Activated naive CD8-positive, alpha-beta T cell treated with anti-CD3 and anti-CD28 coated beads, Interleukin-2, amount 50 U/mL, for 16 hours (primary cell): ENCODE results near the gene CRYBG2.
A peak's percentile ranks its signal among the peaks of the same experiment; 100 is the strongest.

Experiments
- DNase-seq: peaks from one replicate; pipeline ENCODE4 v3.0.0-alpha.2; 2020; ENCODE audit warnings: low read depth, low spot score

CRYBG2 gene

DNA sequence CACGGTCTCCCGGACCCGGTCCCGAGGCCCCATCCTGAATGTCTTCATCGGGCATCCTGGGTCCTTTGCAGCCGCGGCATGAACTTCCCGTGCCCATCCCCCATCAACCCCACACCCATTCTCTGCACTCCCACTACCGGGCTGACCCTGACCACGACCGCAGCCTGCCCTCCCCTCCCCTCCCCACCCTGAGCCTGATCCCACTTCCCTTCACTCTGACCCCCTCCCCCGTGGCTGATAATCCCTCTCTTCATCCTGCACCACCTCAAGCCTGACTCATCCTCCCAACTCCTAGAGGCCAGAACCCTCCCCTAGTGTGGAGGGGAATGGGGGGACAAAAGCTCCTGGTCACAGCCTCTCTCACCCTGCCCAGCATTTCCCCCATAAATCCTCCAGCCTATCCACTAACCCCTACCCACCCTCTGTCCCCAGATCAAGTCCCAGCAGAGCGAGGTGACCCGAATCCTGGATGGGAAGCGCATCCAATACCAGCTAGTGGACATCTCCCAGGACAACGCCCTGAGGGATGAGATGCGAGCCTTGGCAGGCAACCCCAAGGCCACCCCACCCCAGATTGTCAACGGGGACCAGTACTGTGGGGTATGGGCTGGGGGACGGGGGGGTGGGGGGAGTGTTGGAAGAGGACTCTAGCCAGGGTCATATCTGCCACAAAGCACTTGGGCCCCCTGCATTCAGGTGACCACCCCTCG lies 73.4 kb downstream of the CRYBG2 start:
- no peak for DNase-seq

DNA sequence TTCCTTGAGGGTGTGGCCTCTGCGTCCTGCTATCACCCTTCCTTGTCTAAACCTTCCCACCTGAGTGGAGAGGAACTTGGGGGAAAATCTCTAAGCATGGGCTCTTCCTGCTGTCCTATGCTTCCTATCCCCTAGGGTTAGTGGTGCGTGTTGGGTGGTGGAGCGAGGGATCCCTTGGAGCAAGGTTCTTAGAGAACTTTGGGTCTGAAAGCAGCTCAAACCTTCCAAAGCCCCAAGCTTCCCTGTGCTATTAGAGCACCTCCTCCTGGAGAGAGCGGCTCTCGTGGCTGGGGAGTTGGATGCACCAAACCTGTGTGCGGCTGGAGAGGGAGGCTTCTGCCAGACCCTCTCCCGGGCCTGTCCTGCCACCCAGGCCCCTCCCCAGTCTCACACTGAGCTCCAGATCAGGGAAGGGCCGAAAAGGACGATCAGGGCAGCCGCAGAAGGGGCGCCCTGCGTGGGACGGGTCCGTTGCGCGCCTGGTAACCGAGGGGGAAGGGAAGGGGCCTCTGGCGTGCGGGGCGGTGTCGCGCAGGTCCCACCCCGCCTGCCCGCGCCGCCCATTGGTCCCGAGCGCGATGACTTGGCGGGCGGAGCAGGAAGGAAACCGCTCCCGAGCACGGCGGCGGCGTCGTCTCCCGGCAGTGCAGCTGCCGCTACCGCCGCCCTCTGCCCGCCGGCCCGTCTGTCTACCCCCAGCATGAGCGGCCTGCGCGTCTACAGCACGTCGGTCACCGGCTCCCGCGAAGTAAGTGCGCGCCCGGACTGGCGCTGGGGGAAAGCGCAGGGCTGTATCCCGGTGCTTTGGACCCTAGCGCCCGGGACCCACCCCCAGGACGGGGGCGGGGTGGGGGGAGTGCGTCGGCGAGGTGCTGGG lies 74.2 kb downstream of the CRYBG2 start, which contains the start of gene SH3BGRL3:
Gene SH3BGRL3, plus strand, starts transcription at position 631 of the 877 bp plus-strand sequence. Its CDS starts 70 bp downstream, at position 701.
- peak; percentile 55 for DNase-seq

DNA sequence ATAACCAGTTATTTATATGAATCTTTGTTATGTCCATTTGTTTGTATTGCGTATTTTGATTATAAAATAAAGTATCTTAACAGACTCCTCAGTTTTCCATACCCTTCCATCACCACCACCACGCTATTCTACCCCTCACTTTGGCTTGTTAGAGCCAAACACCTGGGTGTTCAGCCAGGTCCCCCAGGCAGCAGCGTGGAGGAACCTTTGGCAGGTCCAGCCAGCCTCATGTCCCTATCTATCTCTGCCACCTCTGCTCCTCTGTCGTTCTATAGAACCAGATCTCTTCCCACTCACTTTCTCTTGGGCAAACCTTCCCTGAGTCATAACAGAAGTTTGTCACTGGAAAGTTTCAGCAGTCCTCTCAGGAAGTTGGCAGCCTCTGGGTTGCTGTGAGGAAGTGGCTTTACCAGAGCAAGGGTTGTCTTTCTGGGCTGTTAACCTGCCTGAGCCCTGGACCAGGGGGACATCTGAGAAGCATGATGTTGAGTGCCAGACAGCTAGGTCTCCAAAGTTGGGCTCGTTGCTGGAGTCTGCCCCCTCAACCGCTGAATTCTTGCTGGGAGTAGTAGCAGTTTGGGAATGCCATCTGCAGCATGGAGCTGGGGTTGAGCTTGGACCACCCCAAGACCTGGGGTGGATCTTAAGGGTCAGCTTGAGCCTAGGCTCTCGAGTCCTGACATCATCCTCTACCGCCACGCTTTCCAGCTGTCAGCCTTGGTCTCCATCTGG lies 75.0 kb downstream of the CRYBG2 start:
- no peak for DNase-seq

DNA sequence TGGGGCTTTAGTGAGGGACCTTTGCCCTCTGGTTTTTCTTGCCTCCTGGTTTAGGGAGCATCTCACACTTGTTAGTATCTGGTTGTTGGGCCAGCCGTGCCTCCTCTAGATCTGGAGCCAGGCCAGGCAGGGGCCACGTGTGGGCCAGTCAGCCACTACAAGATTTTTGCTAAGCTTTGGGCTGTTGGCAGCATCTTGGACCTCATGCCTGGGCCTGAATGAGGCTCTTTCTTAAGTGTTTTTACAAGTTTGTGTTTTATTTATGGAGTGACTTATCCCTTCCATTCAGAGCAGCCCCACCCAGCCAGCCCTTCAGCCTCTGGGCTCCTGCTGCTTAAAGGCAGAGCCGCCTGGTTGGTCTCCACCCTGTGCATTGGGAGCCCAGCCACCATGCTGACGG lies 75.6 kb downstream of the CRYBG2 start:
- DNase-seq, result no peak

DNA sequence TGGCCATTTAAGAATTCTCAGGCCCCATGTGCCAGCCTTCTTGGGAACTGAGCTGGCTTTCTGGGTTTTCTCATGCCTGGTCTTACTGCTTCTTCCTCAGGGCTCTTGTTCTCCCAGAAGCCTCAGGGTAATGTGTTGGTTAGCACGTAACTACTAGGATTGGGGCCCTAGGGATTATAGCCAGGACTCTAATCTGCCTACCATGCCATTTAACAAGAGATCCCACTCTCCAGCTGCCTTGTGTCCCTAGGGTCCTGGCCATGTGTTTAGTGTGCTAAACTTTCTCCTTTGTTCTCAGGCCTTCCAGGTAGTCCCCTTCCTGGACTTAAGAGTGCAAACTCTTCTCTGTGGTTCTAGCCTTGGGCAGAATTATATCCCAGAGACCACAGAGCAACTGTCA lies 76.2 kb downstream of the CRYBG2 start:
- no peak for DNase-seq

DNA sequence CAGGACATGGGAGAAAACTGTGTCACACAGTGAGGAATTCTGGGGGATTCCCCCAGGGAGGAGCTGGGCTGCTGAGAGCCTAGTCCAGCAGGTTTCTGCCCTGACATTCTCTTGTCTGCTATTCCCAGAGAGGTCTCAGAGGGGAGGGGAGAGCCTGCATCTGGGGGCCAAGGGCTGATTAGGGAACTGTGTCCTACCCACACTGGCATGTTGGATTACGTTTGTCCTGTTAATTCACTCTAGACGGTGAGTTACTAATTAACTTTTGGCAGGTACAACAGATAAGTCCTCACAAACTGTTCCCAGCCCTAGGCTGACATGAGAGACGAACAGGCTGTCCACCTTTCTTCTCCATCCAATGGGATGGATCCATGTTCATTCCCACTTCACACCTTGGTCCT lies 76.7 kb downstream of the CRYBG2 start:
- no peak for DNase-seq

DNA sequence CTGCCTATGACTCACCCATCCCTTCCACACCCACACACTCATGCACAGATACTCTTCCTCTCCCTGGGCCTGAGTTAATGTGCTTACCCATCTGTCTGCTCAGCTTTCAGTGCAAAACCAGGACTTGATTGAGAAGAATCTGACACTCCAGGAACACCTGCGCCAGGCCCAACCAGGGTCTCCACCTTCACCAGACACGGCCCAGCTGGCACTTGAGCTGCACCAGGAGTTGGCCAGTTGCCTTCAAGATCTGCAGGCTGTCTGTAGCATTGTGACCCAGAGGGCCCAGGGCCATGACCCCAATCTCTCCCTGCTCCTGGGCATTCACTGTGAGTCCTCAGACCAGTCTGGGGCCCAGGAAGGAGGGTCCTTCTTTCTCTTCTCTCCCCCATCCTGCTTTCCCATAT lies 77.5 kb downstream of the CRYBG2 start:
- no peak for DNase-seq

DNA sequence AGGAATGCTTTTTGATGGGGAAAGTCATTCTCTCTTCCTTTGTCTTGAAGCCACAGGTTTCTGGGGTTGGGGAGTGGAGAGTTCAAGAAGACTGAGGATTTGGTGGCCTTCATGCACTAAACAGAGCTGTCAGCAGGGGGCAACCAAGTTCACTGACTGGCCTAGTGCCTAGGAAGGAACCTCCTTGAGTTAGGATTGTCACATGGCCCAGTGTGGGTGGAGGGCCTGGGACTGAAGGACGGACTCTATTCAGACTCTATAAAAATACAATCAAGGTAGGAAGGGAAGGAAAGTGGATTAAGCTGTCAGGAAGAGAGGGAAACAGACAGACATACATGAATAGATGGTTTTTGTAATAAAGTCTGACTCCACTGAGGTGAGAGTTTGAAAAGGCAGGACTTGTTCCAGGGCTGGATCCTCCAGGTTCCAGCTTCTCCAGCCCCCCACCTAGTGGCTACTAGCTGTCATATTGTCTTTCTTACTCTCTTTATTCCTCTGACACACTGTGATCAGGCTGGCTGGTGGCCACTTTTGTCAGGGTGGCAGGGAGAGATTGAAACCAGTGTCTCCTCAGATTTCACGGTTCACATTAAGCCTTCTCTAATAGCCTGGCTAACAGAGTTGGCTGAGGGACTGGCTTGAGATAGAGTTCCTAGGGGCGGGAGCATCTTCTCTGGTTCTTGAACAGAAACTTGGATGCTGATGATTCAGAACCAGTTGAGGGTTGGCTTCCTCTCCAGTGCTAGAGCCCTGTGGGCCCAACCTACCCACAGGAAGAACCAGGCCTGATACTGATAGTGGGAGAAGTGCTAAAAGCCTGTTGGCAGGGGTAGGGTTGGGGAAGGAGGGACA lies 78.1 kb downstream of the CRYBG2 start:
- no peak for DNase-seq

DNA sequence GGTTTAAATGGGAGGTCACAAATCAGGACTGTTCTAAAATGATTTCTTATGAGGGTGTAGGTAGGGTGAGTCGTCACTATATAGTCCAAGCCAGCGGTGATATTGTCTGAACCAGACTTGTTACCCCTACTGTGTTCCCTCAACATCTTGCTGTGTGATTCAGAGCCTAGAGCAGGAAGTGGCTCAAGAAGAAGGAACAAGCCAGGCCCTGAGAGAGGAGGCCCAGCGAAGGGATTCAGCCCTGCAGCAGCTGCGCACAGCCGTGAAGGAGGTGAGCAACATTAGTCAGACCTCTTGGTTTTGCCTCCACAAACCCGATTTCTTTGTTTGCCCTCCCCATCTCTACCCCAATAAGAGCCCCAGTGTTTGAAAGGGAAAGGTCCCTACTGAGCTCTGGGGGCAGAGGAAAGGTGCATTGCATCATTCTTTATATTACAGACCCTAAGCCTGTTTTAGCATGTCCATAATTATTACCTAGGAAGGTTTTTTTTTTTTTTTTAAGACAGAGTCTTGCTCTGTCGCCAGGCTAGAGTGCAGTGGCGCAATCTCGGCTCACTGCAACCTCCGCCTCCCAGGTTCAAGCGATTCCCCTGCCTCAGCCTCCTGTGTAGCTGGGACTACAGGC lies 79.0 kb downstream of the CRYBG2 start:
- DNase-seq, result no peak
